Effector memory CD8-positive, alpha-beta T cell (primary cell): ENCODE measurements around the gene SLIT3.

ENCODE experiments used
- ATAC-seq: fragments of 150-1000 bp; cut with Tn5 transposase; replicated peaks from 2 replicates; pipeline ENCODE4 v1.10.0; 2021; ENCODE audit warnings: mild to moderate bottlenecking, moderate library complexity
- DNase-seq, 3 experiments: peaks; one replicate each; pipeline ENCODE4 v3.0.0; 2021
- H3K27ac Mint-ChIP-seq, 2 donors: one replicate each; pipeline ENCODE4 v1.8.0; 2022; ENCODE audit warnings: mild to moderate bottlenecking in 2 of 2, mixed read lengths in 2 of 2, moderate library complexity in 2 of 2
- H3K27me3 Mint-ChIP-seq, 2 donors: one replicate each; pipeline ENCODE4 v1.8.0; 2022; ENCODE audit warnings: mixed read lengths in 2 of 2
- H3K36me3 Mint-ChIP-seq: one replicate; pipeline ENCODE4 v1.8.0; 2022; ENCODE audit warnings: mild to moderate bottlenecking, moderate library complexity, mixed read lengths; ENCODE audit not compliant: insufficient read depth
- H3K4me1 Mint-ChIP-seq, 2 donors: one replicate each; pipeline ENCODE4 v1.8.0; 2022; ENCODE audit warnings: low read depth in 2 of 2, mixed read lengths in 2 of 2
- H3K4me3 Mint-ChIP-seq, 2 donors: one replicate each; pipeline ENCODE4 v1.8.0; 2022; ENCODE audit warnings: mild to moderate bottlenecking in 2 of 2, mixed read lengths in 2 of 2, moderate library complexity in 2 of 2
- H3K9me3 Mint-ChIP-seq, 2 donors: one replicate each; pipeline ENCODE4 v1.8.0; 2022; ENCODE audit warnings: mixed read lengths in 2 of 2

SLIT3 gene

DNA sequence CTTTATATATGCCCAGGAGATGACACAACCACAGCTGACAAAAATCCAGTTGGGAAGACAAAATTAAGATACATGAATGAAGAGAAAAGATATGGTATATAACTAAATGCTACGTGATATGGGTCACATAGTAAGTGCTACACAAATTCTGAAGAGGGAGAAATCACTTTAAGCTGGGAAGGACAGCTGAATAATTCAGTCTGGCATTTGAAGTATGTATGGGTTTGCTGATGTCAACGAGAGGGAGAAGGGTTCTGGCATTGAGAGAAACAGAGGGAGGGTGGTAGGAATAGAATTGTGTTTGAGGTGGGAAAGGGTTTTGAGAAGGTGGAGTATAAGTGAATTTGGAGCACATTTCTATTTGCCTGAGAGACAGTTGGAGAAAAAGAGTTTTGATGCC lies 6.7 kb upstream of the SLIT3 start:
- peaks cover 57 to 68% of the 10 kb centered on the region in 2 donors for H3K27me3 Mint-ChIP-seq

DNA sequence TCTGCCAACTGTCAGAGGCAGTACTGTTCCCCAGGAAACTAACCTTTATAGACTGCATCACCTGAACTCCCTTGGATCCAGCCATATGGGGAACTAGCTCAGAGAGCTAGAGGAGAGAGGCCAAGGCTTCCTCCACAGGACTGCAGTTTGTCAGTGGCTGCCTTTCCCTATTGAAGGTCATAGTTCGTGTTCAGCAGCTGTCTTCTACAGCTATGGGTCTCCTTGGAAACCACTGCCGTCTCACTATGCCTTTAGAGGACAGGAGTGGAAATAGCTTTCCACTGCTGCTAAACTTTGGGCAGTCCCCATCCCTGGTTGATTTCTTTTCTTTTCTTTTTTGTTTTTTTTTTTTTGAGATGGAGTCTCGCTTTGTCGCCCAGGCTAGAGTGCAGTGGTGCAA lies 4.4 kb upstream of the SLIT3 start:
- H3K4me1 Mint-ChIP-seq: peaks cover 0 to 10% of the 10 kb centered on the region in 2 donors
- H3K9me3 Mint-ChIP-seq: no peaks in the 10 kb centered on the region
- H3K27ac Mint-ChIP-seq: no peak overlapping the region
- H3K4me3 Mint-ChIP-seq: no peak overlapping the region
- no peak for ATAC-seq
- peaks cover 54 to 71% of the 10 kb centered on the region in 2 donors for H3K27me3 Mint-ChIP-seq
- DNase-seq: no peak
- H3K36me3 Mint-ChIP-seq: peaks cover 4% of the 10 kb centered on the region

More for the DNA sequence above, 6.7 kb upstream of the SLIT3 start:
- DNase-seq (no peak), ATAC-seq (no peak)
- Mint-ChIP-seq H3K36me3 (no peaks in the 10 kb centered on the region), H3K9me3 (peaks cover 0 to 13% of the 10 kb centered on the region in 2 donors), H3K4me1 (no peaks in the 10 kb centered on the region), H3K4me3 (no peak overlapping the region), H3K27ac (no peak overlapping the region)

DNA sequence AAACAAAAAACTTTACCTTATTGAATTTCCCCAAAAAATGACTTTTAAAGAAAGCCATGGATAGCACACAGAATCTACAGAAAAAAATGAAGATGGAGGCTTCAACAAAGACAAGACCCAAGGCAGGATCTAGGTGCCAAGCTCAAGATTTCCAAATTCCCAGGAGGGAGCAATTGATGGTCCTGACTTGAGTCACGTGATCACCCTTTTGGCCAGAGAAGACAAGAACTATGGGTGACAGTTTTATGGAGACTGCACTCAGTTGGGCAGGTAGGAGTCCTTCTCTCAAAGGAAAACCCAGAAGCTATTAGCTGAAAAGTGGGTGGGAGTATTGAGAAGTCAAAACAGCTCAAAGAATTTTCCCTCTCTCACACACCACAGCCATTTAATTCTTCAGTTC lies 3.2 kb upstream of the SLIT3 start:
- peaks cover 4 to 10% of the 10 kb centered on the region in 2 donors for H3K4me1 Mint-ChIP-seq
- H3K36me3 Mint-ChIP-seq: peaks cover 4% of the 10 kb centered on the region
- no peak overlapping the region for H3K4me3 Mint-ChIP-seq
- no peaks in the 10 kb centered on the region for H3K9me3 Mint-ChIP-seq
- no peak overlapping the region for H3K27ac Mint-ChIP-seq
- DNase-seq: no peak
- peaks cover 59 to 83% of the 10 kb centered on the region in 2 donors for H3K27me3 Mint-ChIP-seq
- ATAC-seq: no peak

DNA sequence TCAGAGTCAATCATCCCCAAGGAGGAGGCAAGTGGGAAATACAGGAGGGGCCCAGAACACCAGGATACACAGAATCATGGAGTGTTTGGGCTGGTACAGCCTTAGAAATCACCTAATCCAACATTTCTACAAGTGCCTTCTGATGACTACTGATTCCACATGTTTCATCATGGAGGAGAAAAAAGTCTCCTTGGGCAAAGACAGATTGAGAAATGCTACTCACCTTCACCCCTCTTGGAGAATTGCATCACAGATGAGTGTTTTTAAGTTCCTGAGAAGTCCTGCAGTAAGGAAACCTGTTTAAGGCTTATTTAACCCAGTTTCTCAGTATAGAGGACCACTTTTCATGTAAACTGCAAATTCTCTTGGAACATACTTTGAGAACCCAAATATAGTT lies 2.2 kb upstream of the SLIT3 start:
- Mint-ChIP-seq H3K9me3 (no peaks in the 10 kb centered on the region), H3K36me3 (peaks cover 4% of the 10 kb centered on the region), H3K27ac (no peak overlapping the region), H3K27me3 (peaks cover 59 to 93% of the 10 kb centered on the region in 2 donors), H3K4me3 (no peak overlapping the region), H3K4me1 (peaks cover 4 to 10% of the 10 kb centered on the region in 2 donors)
- DNase-seq (no peak), ATAC-seq (no peak)

DNA sequence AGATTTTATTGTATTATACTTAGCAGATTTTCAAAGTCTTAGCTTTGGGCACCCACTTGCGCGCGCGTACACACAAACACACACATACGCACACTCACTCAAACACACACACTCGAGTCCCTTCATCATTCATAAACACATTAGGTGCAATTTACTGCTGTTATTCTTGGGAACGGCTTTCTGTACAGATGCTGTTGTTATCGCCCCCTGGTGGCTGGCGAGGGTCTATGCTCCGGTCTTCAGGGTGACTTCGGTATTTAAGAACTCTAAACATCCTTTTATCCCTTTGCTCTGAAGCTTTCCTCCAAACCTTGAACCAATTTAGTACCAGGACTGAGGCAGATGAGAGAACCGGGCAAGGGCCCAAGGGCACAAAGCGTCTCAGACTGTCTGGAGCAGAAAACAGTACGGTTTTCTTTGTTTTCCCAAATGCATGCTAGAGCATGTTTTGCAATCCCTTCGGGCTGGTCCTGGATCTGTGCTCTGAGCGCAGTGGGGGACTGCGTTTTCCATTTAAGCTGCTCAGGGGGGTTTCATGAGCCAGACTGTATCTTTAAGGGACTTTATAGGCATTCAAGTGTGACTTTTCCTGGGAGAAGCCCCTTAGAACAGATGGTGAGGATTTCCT lies 1.7 kb upstream of the SLIT3 start:
- Mint-ChIP-seq H3K27ac (no peak overlapping the region), H3K9me3 (no peaks in the 10 kb centered on the region), H3K36me3 (peaks cover 4% of the 10 kb centered on the region), H3K4me3 (no peak overlapping the region), H3K4me1 (peaks cover 4 to 10% of the 10 kb centered on the region in 2 donors), H3K27me3 (peaks cover 55 to 93% of the 10 kb centered on the region in 2 donors)
- DNase-seq: peak in 2 of 3 experiments; percentile 2 to 16
- ATAC-seq: no peak

DNA sequence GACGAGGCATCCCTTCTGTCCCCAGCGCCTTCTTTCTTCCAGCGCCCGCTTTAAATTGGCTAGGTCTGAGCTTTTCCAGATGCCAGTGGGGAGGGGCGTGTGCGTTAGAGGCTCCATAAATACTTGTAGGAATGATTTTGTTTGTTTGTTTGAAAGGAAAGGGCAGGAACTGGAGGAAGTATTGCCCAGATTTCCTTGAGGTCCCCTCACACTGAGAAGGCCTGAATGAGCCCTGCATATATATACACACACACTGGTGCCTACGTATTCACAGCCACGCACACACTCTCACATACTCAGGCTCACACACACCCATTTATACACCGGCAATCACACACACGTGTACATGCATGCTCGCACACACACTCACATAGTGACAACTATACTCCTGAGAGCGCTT lies 1.0 kb upstream of the SLIT3 start:
- ATAC-seq: no peak
- H3K27ac Mint-ChIP-seq: no peak overlapping the region
- H3K27me3 Mint-ChIP-seq: peaks cover 49 to 92% of the 10 kb centered on the region in 2 donors
- H3K9me3 Mint-ChIP-seq: no peaks in the 10 kb centered on the region
- no peak for DNase-seq
- H3K4me3 Mint-ChIP-seq: no peak overlapping the region
- H3K36me3 Mint-ChIP-seq: peaks cover 4% of the 10 kb centered on the region
- peaks cover 4 to 10% of the 10 kb centered on the region in 2 donors for H3K4me1 Mint-ChIP-seq

DNA sequence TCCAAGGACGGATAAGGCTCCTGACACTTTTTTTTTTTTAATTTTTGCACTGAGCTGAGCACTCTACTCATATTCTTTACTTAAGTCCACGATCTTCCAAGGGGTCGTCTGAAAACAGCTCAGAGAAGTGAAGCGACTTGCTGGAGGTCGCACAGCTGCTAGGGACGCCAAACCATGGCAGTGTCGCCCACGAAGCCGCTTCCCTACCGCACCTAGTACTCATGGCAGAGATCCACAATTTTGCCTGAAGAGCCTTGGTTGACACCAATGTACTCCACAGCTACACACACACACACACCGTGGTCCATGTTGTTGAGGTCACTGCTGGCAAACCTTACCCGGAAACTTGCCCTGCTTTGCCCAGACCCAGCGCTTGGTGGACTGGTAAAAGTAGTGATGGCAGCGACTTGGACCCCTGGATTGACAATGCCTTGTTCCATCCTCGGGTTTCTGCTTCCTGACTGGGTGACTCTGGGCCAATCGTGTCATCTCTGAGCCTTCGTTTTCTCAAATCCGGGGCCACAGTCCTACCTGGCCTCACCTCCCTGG lies 521 bp upstream of the SLIT3 start:
- peak overlapping the region in 1 of 2 donors; percentile 44 for H3K4me3 Mint-ChIP-seq
- H3K4me1 Mint-ChIP-seq: peaks cover 4 to 10% of the 10 kb centered on the region in 2 donors
- H3K9me3 Mint-ChIP-seq: no peaks in the 10 kb centered on the region
- DNase-seq (no peak), ATAC-seq (no peak)
- peaks cover 4% of the 10 kb centered on the region for H3K36me3 Mint-ChIP-seq
- H3K27me3 Mint-ChIP-seq: peaks cover 45 to 89% of the 10 kb centered on the region in 2 donors
- H3K27ac Mint-ChIP-seq: no peak overlapping the region

DNA sequence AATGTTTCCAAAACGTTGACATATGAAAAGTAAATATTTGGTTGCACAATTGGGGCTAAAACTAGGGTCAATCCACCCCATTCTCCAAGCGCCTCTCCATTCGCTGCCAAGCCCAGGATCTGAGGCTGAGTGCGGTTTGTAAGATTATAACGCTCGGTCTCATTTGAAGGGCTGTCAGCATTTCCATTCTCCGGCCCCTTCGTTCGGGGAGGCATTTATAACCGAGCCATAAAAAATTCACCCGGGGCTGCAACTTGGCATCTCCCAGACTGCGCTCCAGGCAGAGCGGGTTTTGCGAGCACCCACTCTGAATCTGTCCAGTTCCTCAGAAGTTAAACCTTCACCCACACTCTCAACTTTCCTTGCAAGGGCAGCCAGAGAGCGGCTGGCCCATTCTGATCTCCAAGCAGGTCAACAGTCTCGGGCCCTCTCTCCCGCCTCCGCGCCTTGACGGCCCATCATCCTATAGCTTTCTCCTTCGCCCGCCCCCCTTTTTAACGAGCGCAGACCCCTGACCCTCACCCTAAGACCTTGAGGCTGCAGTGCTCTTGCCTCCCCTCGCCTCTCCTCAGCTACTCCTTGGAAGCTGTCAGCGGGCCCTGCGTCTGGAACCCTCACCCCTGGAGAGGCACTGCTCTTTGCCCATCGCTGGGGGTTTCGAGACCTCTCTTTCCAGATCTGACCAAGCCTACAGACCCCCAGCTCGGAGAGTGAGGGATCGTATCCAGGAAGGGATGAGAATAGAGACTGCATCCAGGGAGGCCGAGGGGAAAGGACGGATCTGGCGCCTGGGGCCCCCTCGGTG lies 1.1 kb downstream of the SLIT3 start:
- peak overlapping the region in 1 of 2 donors; percentile 10 for H3K4me3 Mint-ChIP-seq

DNA sequence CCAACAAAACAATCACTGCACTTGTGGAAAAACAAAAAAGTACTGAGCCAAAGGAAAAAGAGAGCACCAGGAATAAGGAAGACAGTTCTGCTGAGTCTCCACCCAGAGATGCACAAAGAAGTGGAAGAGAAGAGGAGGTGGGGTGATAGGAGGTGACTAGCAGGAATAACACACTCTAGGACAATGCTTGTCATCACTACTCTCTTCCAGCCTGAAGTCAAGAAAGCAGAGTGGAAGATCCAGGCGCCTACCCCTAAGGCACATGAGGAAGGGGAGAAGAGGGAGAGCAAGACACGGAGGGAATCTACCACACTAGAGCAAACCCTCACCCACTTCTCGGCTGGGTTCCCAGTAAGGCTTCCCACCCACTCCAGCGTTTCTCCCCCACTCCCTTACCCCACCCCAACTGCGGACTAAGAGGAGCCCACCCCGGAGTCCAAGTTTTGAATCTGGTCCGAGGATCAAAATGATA lies 1.7 kb downstream of the SLIT3 start:
- H3K9me3 Mint-ChIP-seq: no peaks in the 10 kb centered on the region
- H3K36me3 Mint-ChIP-seq: peaks cover 4% of the 10 kb centered on the region
- H3K4me3 Mint-ChIP-seq: no peak overlapping the region
- no peak for DNase-seq
- no peak for ATAC-seq
- peaks cover 4 to 10% of the 10 kb centered on the region in 2 donors for H3K4me1 Mint-ChIP-seq
- H3K27ac Mint-ChIP-seq: no peak overlapping the region
- H3K27me3 Mint-ChIP-seq: peaks cover 27 to 68% of the 10 kb centered on the region in 2 donors

More for the DNA sequence above, 1.1 kb downstream of the SLIT3 start:
- no peak for ATAC-seq
- DNase-seq: no peak
- Mint-ChIP-seq H3K36me3 (peaks cover 4% of the 10 kb centered on the region), H3K27me3 (peaks cover 32 to 74% of the 10 kb centered on the region in 2 donors), H3K27ac (no peak overlapping the region), H3K4me1 (peaks cover 4 to 10% of the 10 kb centered on the region in 2 donors), H3K9me3 (no peaks in the 10 kb centered on the region)

DNA sequence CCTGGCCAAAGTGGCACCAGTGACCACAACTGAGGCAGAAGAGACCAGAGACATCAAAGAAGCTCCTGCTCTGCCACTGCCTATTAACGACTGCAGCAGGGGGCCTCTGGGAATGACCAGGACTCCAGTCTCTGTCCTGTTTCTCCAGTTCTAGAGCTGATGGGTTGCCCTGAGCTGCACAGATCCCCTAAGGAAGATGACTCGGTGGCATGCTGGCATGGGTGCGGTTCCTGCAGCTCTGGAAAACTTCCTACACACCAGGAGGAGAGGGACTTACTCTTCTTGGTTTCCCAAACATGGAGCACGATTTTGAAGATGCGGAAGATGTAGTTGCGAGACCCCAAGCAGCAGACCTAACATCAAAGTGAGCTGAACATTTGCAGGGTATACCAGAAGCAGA lies 2.7 kb downstream of the SLIT3 start:
- peaks cover 4% of the 10 kb centered on the region for H3K36me3 Mint-ChIP-seq
- no peak overlapping the region for H3K4me3 Mint-ChIP-seq
- ATAC-seq (no peak), DNase-seq (no peak)
- H3K9me3 Mint-ChIP-seq: no peaks in the 10 kb centered on the region
- H3K27me3 Mint-ChIP-seq: peaks cover 19 to 65% of the 10 kb centered on the region in 2 donors
- H3K27ac Mint-ChIP-seq: no peak overlapping the region
- H3K4me1 Mint-ChIP-seq: peaks cover 4 to 10% of the 10 kb centered on the region in 2 donors

DNA sequence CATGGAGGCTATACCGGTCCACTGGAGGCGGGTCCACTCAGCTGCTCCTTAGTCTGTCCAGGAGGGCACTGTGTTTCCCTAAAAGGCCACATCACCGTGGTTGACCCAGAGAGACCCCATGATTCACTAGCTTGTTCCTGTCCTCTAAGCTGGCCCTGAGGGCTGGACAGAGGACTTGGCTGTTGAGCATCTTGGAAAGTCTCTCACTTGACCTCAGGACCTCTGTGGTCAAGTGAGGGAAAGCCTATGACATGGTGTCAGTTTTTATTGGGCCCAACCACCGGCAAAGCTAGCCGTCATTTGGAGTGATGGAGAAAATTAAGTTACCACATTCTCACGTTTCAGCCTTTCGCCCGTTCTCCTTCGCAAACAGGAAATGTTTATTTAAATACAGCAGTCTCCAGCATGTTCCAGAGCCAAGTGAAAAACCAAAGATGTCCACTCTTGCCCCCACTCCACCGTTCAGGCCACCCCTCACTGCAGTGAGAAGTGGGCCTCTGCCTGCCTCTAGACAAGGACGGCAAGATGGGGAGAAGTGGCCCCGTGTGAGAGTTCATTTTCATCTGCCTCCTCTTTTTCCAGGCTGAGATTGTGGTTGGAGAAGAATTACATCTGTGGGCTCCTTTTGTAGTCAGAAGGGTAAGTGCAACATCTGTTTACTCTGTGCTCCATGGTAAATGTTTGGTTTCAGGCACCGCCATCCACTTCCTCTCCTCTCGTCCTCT lies 4.4 kb downstream of the SLIT3 start:
- no peaks in the 10 kb centered on the region for H3K9me3 Mint-ChIP-seq
- H3K4me1 Mint-ChIP-seq: peaks cover 0 to 4% of the 10 kb centered on the region in 2 donors
- peaks cover 10 to 50% of the 10 kb centered on the region in 2 donors for H3K27me3 Mint-ChIP-seq
- no peak overlapping the region for H3K27ac Mint-ChIP-seq
- DNase-seq: no peak
- peaks cover 4% of the 10 kb centered on the region for H3K36me3 Mint-ChIP-seq
- no peak overlapping the region for H3K4me3 Mint-ChIP-seq
- no peak for ATAC-seq

DNA sequence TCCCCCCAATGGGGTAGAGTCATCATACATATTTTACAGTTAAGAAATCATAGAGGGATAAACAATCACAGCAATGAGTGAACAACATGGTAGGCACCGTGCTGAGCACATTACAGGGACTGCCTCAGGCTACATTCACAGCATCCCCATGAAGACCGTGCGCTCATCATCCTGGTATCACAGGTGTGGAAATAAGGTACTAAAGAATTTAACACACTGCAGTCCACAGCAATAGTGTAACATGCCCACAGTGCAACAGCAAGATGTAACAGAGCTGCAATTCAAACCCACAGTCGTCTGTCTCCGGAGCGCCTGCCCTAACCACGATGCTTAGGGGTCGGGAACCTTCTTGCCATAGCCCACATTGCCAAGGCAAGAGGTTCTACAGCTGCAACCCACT lies 5.6 kb downstream of the SLIT3 start:
- H3K9me3 Mint-ChIP-seq: no peaks in the 10 kb centered on the region
- H3K27me3 Mint-ChIP-seq: peaks cover 5 to 41% of the 10 kb centered on the region in 2 donors
- ATAC-seq: no peak
- peaks cover 0 to 4% of the 10 kb centered on the region in 2 donors for H3K4me1 Mint-ChIP-seq
- no peak for DNase-seq
- no peaks in the 10 kb centered on the region for H3K36me3 Mint-ChIP-seq
- H3K4me3 Mint-ChIP-seq: no peak overlapping the region
- H3K27ac Mint-ChIP-seq: no peak overlapping the region

DNA sequence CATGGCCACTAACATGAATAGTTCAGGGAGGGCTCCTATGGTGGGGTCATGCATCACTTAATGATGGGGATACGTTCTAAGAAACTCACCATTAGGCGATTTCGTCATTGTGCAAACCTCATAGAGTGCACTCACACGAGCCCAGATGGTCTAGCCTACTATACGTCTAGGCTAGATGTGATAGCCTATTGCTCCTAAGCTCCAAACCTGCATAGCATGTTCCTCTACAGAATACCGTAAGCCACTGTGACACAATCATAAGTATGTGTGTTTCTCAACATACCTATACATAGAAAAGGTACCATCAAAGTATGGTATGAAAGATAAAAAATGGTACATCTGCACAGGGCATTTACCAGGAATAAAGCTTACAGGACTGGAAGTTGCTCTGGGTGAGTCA lies 6.3 kb downstream of the SLIT3 start:
- Mint-ChIP-seq H3K4me3 (no peak overlapping the region), H3K27ac (no peak overlapping the region), H3K9me3 (no peaks in the 10 kb centered on the region), H3K4me1 (no peaks in the 10 kb centered on the region), H3K36me3 (no peaks in the 10 kb centered on the region), H3K27me3 (peaks cover 0 to 35% of the 10 kb centered on the region in 2 donors)
- DNase-seq (no peak), ATAC-seq (no peak)
